HT-29 (cell line): Measurements from ENCODE around the gene TRIO. TPM values are rescaled to one million over a fixed set of nuclear protein-coding genes. Genes with fewer than 3 reads are reported as not detected.
A peak's percentile ranks its signal among the peaks of the same experiment; 100 is the strongest.

Experiments used
- DNase-seq: peaks from one replicate; pipeline ENCODE4 v3.0.0-alpha.2; 2015; ENCODE audit warnings: low spot score
- total RNA-seq: library from RNA; depleted of rRNA; stranded (reverse); fragments of >200 nt; shearing (Covaris generic); gene quantifications from 2 replicates; pipeline ENCODE4 v1.2.3, GENCODE V29; 2014

The TRIO gene
- total RNA-seq, 1 experiment from 2014 or later = 104 TPM

- DNase-seq = no peak
Measured at GRCh38 chr5:14123551-14123950, 19.6 kb upstream of the TRIO start.

GRCh38 chr5:14123974-14124482 is 19.1 kb upstream of the TRIO start:
- no peak for DNase-seq

GRCh38 chr5:14125262-14125661 is 17.9 kb upstream of the TRIO start:
- no peak for DNase-seq

DNA sequence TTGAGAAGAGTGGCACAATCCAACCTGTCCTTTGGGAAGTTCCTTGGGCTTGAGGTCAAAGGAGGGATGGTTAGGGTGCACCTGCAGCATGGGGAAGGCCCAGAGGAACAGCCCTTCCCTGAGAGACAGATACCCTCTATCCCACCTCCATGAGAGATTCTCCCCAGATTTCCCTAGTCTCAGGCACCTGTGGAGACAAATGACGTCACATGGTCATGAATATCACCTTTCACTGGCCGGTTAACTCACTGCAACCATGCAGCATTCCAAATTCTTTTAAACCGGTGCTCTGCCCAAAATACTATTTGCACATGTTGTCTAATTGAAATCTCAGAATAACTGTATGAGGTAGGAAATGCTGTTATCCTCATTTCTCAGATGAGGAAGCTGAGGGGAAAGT is 15.6 kb upstream of the TRIO start:
- DNase-seq = no peak

GRCh38 chr5:14128079-14128478 is 15.1 kb upstream of the TRIO start:
- DNase-seq = no peak

GRCh38 chr5:14129123-14129522 is 14.0 kb upstream of the TRIO start:
- no peak for DNase-seq

DNA sequence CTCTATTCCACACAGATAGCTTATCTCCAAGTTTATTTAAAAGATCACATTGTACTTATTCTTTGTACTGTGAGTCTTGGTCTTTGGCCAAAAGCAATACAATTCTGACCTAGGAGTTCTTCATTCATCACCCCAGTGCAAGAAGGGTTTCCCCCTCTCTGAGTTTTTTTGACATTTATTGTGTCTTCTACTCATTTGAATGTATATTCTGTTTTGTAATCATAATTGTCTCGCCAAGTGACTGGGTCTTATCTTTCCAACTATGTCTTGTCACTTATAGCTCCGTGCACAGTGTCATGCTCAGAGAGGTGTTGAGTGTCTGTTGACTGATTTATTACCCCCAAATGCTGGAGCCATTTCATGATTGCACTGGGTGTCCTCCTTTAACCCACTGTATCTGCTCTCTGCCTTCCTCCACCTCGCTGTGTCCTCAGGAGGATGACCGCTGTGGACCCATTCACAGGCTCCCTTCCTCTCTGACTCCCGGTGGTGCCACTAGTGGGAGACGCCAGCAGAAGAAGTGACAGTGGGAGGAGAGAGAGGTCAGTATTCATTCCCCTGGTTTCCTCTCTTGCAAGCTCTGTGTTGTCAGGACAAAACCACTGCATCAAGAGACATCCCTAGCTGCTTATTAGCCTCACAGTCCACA is 11.2 kb upstream of the TRIO start:
- DNase-seq = no peak

- no peak for DNase-seq
Measured at GRCh38 chr5:14133394-14133793, 9.7 kb upstream of the TRIO start.

GRCh38 chr5:14134083-14134482 is 9.1 kb upstream of the TRIO start:
- DNase-seq = no peak

- no peak for DNase-seq
Measured at GRCh38 chr5:14134771-14135170, 8.4 kb upstream of the TRIO start.

- no peak for DNase-seq
Measured at GRCh38 chr5:14135621-14136020, 7.5 kb upstream of the TRIO start.

DNA sequence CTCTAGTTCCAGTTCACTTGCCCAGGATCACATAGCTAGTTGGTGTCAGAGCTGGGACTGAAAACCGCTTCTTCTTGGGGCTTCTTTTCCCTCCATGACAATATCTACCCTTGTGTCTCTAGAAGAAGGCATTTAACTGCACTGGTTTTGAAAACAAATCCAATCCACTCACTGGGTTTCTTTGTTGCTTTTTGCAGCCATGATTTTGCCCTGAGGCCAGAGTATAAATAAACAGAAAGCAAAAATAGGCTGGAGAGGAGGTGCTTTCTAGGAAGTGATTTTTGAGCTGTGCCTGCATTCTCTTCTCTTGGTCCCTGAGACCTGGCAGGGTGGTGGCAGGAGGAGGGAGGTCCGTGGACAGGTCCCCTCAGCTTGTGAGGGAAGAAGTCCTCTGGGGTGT is 6.9 kb upstream of the TRIO start:
- no peak for DNase-seq

DNA sequence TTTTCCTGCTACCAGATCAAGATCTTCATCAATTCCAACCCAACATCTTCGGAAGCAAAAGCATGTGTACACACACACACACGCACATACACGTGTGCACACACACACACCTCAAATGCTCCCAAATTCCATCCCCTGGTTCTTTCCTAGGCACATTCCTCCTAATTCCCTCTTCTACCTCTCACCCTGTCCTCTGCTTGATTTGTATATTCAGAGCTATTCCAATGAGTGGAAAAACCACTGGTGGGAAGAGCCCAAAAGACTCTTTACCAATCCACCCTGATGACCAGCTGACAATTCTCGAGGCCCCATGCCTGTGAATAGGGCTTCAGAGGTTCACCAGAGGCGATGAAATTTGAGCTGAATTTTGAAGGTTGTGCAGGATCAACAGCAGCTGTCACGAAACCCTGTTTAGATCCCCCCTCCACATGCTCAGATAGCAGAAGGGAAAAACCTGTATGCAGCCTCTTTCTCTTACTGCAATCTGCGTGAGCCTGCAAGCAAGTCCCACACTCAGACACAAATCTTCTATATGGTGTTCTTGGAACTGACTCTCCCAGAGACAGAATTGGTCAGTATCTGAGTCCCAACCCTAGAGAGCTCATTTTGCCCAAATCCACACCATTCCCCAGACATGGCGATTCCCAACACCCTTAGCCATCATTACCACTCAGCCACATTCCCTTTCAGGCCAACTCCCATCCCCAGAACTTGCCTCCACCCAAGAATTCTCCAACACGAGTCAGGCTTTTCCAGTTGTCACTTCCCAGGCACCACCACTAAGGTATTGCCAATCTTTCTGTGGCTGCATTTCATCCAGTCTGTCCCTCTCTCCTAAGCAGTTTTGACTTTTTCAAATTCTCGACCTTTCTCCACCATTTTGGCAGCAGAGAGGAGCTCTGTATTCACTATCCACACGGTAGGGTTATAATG is 4.3 kb upstream of the TRIO start:
- DNase-seq = no peak

- no peak for DNase-seq
Measured at GRCh38 chr5:14141764-14142163, 1.4 kb upstream of the TRIO start.

GRCh38 chr5:14142202-14142826 is 828 bp upstream of the TRIO start:
- peak; percentile 23 for DNase-seq

DNA sequence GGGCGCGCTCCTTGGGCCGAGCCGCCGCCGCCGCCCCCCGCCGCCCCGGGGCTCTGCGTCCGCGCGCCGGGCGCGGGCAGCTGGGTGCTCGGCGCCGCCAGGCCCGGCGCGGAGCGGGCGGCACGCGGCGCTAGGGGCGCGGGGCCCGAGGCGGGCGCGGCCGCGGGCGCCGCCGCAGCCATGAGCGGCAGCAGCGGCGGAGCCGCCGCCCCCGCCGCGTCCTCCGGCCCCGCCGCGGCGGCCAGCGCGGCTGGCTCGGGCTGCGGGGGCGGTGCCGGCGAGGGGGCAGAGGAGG is 351 bp downstream of the TRIO start:
- no peak for DNase-seq

DNA sequence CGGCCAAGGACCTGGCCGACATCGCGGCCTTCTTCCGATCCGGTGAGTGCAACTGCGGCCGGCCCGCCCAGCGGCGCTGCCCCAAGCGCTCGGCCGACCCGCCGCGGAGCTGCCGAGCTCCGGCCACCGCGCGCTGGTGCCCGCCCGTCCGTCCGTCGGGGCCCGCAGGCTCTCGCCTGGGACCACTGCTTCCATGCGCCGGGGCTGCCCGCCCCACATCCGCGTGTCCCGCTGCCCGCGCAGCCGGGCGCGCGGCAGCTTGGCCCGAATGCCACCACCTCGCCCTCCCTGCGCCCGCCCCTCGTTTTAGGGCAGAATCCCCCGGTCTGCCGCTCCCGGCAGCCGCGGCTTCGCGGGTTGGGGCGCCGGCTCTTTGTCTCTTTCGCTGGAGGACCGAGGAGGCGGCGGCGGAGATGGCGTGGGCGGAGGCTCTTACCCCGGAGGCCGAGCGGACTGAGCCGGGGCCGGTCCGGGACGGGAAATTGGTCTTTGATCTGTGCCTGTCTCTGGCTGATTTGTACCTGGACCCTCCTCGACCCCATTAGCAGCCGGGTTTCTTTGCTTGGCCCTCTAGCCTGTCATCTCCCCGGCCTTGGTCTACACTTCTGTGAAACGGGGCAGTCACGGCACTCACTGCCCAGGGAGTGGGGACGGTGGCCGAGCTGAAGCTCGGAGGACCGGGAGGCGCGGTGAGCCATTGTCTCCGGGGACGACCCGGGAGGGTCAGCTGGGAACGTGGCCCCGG is 871 bp downstream of the TRIO start:
- peak; percentile 59 for DNase-seq

- DNase-seq = peak; percentile 77
Measured at GRCh38 chr5:14144586-14145434, 1.7 kb downstream of the TRIO start.

DNA sequence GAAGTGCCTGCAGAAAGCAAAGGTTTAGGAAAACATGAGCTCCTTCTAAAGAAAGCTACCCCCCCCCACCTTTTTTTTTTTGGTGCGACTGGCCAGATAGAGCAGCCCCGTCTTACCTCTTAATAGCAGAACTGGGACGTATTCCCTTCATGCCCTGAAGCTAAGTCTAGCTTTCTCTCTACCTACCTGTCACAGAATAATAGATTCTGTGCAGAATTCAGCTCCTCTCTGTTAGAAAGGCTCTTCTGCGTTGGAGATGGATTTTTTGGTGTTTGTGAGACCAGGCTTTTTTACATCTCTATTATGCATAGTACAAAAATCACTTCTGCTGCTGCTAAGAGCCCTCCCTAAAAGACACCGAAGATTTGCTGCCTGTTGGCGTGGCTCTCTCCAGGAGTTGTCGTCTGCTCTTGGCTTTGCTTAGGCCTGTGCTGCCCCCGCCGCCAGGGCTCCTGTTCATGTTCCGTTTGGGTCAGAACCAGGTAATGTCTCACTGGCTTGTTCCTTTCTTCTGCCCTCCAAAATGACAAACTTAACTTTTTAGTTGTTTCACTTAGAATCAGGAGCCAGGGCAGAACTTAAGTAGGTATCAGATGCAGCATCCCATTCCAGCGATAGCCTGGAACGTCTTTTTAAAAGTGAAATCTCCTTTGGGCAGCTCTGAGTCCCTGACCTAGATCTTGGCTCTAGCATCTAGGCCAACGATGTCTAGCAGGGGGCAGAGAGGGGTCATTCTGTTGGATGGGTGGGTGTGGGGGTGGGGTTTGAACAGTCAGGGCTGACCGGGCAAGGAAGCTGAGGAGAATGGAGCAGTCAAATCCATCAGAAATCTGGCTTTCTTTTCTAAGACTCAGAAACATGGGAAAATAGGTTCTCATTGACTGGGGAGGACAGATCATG is 2.5 kb downstream of the TRIO start:
- DNase-seq = no peak

- DNase-seq = no peak
Measured at GRCh38 chr5:14146725-14147124, 3.6 kb downstream of the TRIO start.
